Fibroblast of mammary gland (primary cell): ENCODE measurements around the gene EPN3.

Experiments used
- DNase-seq: peaks from one replicate; pipeline ENCODE4 v3.0.0-alpha.2; 2010; ENCODE audit warnings: low read depth
- H3K4me3 ChIP-seq: 2 replicates; pipeline ENCODE4 v1.5.1; 2011; ENCODE audit warnings: low read depth, mild to moderate bottlenecking, low read length, moderate library complexity; ENCODE audit not compliant: control insufficient read depth
- TF ChIP-seq, protein P1 (sequence below): conservative IDR thresholded peaks from 2 replicates; pipeline ENCODE4 v1.5.1; 2011; ENCODE audit warnings: low read depth, low read length, inconsistent platforms; ENCODE audit not compliant: control insufficient read depth, insufficient read depth

The EPN3 gene

DNA sequence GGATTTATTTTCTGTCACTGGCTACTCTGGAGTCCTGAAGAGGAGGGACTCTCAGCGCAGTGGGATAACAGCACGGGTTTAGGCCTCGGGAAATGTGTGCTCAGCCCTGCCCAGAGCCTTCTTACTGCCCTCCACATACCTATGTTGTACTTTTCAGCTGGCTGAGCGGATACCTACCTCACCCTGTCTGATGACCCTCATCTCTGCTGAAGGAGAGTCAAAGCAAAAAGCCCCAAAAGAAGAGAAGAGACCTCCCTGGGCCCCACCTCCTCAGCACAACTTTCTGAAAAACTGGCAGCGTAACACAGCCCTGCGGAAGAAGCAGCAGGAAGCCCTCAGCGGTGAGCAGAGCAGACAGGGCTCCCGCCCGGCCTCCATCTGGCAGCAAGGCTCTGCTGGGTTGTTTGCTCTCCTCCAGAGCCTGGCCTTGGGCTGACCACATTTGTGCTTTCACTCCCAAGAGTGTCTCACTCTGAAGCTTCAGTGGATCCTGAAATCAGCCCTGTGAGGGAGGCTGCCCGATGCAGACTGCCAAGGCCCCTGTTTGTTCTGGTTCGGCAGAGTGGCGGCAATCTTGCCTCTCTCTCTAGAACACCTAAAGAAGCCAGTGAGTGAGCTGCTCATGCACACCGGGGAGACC is 14.0 kb upstream of the EPN3 start:
- TF ChIP-seq, protein P1, sequence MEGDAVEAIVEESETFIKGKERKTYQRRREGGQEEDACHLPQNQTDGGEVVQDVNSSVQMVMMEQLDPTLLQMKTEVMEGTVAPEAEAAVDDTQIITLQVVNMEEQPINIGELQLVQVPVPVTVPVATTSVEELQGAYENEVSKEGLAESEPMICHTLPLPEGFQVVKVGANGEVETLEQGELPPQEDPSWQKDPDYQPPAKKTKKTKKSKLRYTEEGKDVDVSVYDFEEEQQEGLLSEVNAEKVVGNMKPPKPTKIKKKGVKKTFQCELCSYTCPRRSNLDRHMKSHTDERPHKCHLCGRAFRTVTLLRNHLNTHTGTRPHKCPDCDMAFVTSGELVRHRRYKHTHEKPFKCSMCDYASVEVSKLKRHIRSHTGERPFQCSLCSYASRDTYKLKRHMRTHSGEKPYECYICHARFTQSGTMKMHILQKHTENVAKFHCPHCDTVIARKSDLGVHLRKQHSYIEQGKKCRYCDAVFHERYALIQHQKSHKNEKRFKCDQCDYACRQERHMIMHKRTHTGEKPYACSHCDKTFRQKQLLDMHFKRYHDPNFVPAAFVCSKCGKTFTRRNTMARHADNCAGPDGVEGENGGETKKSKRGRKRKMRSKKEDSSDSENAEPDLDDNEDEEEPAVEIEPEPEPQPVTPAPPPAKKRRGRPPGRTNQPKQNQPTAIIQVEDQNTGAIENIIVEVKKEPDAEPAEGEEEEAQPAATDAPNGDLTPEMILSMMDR = no peak
- H3K4me3 ChIP-seq = no peak overlapping the region
- no peak for DNase-seq

DNA sequence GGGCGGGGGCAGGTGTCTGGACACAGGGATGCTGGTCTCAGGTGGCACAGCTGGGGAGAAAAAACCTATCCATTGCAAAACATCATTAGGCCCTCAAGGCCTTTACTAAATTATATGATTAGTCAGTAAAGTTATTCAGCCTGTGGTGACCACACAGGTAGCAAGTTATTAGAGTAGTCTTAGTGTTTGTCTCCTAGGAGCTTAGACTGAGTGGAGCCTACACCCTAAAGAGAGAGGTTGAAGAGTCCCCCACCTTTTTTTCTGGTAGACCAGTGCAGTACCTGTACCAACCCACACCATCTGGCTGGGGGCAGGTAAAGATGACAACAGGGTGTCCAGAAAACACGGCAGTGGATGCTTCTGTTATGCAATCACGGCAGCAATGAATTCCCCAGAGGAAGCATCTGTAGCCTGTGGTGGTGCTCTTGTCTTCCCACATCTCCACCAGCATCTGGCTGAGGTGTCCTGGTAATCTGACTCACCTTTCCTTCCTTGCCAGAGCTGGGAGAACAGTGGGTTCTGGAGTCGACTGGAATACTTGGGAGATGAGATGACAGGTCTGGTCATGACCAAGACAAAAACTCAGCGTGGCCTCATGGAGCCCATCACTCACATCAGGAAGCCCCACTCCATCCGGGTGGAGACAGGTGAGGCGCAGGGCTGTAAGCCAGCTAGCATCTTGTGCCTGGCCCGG is 13.2 kb upstream of the EPN3 start:
- TF ChIP-seq, protein P1 = no peak
- peak; percentile 44 for DNase-seq
- H3K4me3 ChIP-seq = no peak overlapping the region

DNA sequence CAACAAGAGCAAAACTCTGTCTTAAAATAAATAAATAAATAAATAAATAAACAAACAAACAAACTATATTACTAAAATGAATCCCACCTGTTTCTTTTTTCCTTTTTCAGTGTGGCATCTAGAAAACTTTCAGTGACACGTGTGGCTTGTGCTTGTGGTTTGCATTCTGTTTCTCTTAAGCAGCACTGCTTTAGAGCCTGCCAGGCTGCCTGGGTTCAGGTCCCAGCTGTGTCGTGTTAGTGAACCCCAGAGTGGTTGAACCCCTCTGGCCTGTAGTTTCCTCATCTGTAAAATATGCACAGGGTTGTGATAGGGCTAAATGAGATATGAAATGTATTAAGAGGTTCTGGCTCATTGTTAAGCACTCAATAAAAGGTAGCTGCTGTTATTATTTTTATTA is 12.1 kb upstream of the EPN3 start:
- TF ChIP-seq, protein P1 = no peak
- DNase-seq = no peak
- H3K4me3 ChIP-seq = no peak overlapping the region

DNA sequence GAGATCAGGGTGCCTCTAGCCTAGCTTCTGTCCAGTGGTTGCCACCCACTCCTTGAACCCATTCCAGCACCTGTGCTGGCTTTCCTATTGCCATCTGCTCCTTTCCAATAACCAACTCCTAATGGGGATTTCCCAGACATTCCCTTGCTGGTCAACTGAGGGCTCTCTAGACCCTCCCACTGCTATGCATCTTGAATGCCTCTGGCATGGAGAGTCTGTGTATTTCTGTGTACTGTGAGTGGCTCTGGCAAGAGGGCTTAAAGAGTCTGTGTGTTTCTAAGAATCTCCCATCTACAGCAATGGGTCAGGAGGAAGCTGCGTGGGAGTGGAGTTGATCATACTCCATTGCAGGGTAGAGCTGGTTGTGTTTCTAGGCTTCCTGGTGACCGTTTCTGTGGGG is 11.0 kb upstream of the EPN3 start:
- no peak for DNase-seq
- TF ChIP-seq, protein P1 = no peak

DNA sequence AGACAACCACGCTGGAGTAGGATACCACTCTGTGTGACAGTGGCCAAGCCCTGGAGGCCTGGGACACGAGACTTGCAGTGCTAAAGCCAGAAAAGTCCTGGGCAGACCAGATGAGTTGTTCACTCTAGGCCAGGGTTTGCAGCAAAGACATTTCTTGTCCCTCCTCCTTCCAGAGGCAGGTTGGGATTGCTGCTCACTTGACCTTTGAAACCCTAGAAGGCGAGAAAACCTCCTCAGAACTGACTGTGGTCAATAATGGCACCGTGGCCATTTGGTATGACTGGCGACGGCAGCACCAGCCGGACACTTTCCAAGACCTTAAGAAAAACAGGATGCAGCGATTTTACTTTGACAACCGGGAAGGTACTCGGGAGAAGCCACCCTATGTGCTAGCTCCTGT is 9.8 kb upstream of the EPN3 start:
- TF ChIP-seq, protein P1 = no peak
- DNase-seq = no peak
- H3K4me3 ChIP-seq = no peak overlapping the region

More for the DNA sequence above, 11.0 kb upstream of the EPN3 start:
- H3K4me3 ChIP-seq = no peak overlapping the region

DNA sequence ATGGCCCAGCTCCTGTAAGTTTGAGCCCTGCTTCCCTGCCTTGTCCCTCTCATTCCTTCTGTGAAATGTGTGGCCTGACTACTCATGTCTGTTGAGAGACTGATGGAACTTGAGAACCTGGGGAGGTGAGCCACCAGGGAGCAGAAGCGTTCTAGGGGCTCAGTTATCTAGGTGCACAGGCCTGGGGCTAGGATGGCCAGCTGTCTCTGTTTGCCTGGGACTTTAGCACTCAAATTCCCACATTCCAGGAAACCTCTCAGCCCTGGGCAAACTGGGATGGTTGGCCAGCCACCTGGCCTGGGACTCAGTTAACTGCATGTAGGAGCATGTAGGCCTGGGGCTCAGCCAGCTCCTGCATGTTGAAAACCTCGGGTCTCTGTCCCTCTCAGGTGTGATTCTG is 9.3 kb upstream of the EPN3 start:
- TF ChIP-seq, protein P1 = no peak
- DNase-seq = no peak
- H3K4me3 ChIP-seq = no peak overlapping the region
